WTC11 (cell line): ENCODE data around the gene KIRREL3. TPM values are rescaled to one million over a fixed set of nuclear protein-coding genes. Genes with fewer than 3 reads are reported as not detected.

Experiments used
- CREM ChIP-seq: sonication (generic); formaldehyde crosslinking; IDR thresholded peaks from 2 replicates; pipeline ENCODE4 v1.8.1; 2022; ENCODE audit warnings: mild to moderate bottlenecking, missing genetic modification reagents, moderate library complexity
- EMX1 ChIP-seq: fragments of 250-450 bp; sonication (Bioruptor Pico); IDR thresholded peaks from 2 replicates; pipeline ENCODE4 v1.8.0; 2021; ENCODE audit warnings: mild to moderate bottlenecking
- FOXK1 ChIP-seq: sonication (generic); formaldehyde crosslinking; IDR thresholded peaks from 2 replicates; pipeline ENCODE4 v1.8.0; 2022; ENCODE audit warnings: mild to moderate bottlenecking, moderate library complexity, missing genetic modification reagents
- GABPB1 ChIP-seq: sonication (generic); formaldehyde crosslinking; IDR thresholded peaks from 2 replicates; pipeline ENCODE4 v1.8.1; 2023; ENCODE audit warnings: mild to moderate bottlenecking, missing genetic modification reagents
- PRRX2 ChIP-seq: fragments of 250-450 bp; sonication (Bioruptor Pico); IDR thresholded peaks from 2 replicates; pipeline ENCODE4 v1.8.0; 2021; ENCODE audit warnings: mild to moderate bottlenecking
- SP1 ChIP-seq: sonication (generic); formaldehyde crosslinking; conservative IDR thresholded peaks from 2 replicates; pipeline ENCODE4 v1.8.1; 2022; ENCODE audit warnings: missing genetic modification reagents
- TCF7 ChIP-seq: sonication (generic); formaldehyde crosslinking; IDR thresholded peaks from 2 replicates; pipeline ENCODE4 v1.8.0; 2022; ENCODE audit warnings: mild to moderate bottlenecking, low read depth, missing genetic modification reagents, moderate library complexity
- TEAD4 ChIP-seq: sonication (generic); formaldehyde crosslinking; IDR thresholded peaks from 2 replicates; pipeline ENCODE4 v1.8.0; 2022; ENCODE audit warnings: mild to moderate bottlenecking, missing genetic modification reagents
- ZNF121 ChIP-seq: sonication (generic); formaldehyde crosslinking; IDR thresholded peaks from 2 replicates; pipeline ENCODE4 v1.8.0; 2023; ENCODE audit warnings: missing genetic modification reagents
- ZNF671 ChIP-seq: fragments of 250-450 bp; sonication (Bioruptor Pico); IDR thresholded peaks from 2 replicates; pipeline ENCODE4 v1.8.0; 2021; ENCODE audit warnings: mild to moderate bottlenecking
- total RNA-seq: library from RNA; stranded (reverse); gene quantifications from 3 replicates; pipeline ENCODE4 v1.2.3, GENCODE V29; 2021
- TF ChIP-seq, protein P1 (sequence below): fragments of 250-450 bp; sonication (Bioruptor Pico); IDR thresholded peaks from 2 replicates; pipeline ENCODE4 v1.9.0; 2021; ENCODE audit warnings: mild to moderate bottlenecking, borderline replicate concordance
- TF ChIP-seq, protein P2 (sequence below): sonication (generic); formaldehyde crosslinking; IDR thresholded peaks from 2 replicates; pipeline ENCODE4 v1.8.1; 2022; ENCODE audit warnings: missing genetic modification reagents, borderline replicate concordance
- TF ChIP-seq, protein P3 (sequence below): sonication (generic); formaldehyde crosslinking; IDR thresholded peaks from 2 replicates; pipeline ENCODE4 v1.8.1; 2023; ENCODE audit warnings: mild to moderate bottlenecking, missing genetic modification reagents, borderline replicate concordance
- TF ChIP-seq, protein P4 (sequence below): fragments of 200-600 bp; IDR thresholded peaks from 2 replicates; pipeline ENCODE4 v1.8.0; 2022; ENCODE audit warnings: antibody characterized with exemption
- TF ChIP-seq, protein P5 (sequence below): sonication (generic); formaldehyde crosslinking; IDR thresholded peaks from 2 replicates; pipeline ENCODE4 v1.8.1; 2023; ENCODE audit warnings: mild to moderate bottlenecking, missing genetic modification reagents
- TF ChIP-seq, protein P6 (sequence below): sonication (generic); formaldehyde crosslinking; IDR thresholded peaks from 2 replicates; pipeline ENCODE4 v1.8.1; 2023; ENCODE audit warnings: mild to moderate bottlenecking, moderate library complexity, missing genetic modification reagents

KIRREL3 gene
- total RNA-seq, 1 experiment from 2014 or later, result 0.59 TPM

DNA sequence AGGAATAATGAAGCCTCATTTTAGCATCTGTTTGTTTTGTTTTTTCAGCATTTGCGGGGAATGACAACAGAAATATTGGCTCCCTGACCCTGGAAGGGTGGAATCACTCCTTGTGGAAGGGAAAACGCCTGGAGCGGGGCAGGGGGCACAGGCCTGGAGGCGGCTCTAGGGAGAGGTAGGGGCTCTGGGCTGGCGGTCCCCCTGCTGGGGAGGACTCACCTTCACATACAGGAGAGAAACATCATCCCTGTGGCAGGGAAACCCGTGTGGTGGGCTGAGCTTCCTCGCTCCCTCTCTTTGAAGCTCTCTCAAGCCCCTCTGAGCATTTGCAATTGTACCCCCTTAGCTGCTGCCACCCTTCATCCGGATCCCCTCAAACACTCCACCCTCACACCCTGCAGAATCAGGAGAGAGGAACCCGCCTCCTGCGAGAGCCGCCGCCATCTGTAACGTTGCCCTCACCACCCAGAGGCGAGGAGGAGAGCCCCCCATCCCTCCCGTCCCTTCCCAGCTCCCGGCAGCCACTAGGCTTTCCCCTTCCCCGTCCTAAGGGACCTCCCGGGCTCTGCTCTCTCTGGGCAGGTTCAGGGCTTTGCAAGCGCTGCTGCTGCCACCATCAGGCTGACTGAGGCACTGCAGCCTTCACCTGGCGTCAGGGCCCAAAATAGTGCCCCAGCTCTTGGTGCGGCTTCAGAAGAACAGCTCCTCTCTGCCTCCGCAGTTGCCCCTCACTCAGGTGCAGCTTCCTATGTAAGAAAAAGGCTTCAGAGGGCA is 10.4 kb downstream of the KIRREL3 start (continued):
- no peak for TF ChIP-seq PRRX2 (CRISPR knock-in tag)
- peak; percentile 37; the same call in 1 of the 2 replicates for TF ChIP-seq FOXK1 (CRISPR knock-in tag)
- TF ChIP-seq, protein P1, sequence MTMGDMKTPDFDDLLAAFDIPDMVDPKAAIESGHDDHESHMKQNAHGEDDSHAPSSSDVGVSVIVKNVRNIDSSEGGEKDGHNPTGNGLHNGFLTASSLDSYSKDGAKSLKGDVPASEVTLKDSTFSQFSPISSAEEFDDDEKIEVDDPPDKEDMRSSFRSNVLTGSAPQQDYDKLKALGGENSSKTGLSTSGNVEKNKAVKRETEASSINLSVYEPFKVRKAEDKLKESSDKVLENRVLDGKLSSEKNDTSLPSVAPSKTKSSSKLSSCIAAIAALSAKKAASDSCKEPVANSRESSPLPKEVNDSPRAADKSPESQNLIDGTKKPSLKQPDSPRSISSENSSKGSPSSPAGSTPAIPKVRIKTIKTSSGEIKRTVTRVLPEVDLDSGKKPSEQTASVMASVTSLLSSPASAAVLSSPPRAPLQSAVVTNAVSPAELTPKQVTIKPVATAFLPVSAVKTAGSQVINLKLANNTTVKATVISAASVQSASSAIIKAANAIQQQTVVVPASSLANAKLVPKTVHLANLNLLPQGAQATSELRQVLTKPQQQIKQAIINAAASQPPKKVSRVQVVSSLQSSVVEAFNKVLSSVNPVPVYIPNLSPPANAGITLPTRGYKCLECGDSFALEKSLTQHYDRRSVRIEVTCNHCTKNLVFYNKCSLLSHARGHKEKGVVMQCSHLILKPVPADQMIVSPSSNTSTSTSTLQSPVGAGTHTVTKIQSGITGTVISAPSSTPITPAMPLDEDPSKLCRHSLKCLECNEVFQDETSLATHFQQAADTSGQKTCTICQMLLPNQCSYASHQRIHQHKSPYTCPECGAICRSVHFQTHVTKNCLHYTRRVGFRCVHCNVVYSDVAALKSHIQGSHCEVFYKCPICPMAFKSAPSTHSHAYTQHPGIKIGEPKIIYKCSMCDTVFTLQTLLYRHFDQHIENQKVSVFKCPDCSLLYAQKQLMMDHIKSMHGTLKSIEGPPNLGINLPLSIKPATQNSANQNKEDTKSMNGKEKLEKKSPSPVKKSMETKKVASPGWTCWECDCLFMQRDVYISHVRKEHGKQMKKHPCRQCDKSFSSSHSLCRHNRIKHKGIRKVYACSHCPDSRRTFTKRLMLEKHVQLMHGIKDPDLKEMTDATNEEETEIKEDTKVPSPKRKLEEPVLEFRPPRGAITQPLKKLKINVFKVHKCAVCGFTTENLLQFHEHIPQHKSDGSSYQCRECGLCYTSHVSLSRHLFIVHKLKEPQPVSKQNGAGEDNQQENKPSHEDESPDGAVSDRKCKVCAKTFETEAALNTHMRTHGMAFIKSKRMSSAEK (CRISPR knock-in tag), result no peak
- TF ChIP-seq ZNF671 (CRISPR knock-in tag), result no peak
- TF ChIP-seq ZNF121, result no peak
- TF ChIP-seq, protein P2, sequence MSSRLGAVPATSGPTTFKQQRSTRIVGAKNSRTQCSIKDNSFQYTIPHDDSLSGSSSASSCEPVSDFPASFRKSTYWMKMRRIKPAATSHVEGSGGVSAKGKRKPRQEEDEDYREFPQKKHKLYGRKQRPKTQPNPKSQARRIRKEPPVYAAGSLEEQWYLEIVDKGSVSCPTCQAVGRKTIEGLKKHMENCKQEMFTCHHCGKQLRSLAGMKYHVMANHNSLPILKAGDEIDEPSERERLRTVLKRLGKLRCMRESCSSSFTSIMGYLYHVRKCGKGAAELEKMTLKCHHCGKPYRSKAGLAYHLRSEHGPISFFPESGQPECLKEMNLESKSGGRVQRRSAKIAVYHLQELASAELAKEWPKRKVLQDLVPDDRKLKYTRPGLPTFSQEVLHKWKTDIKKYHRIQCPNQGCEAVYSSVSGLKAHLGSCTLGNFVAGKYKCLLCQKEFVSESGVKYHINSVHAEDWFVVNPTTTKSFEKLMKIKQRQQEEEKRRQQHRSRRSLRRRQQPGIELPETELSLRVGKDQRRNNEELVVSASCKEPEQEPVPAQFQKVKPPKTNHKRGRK (CRISPR knock-in tag), result no peak
- no peak for TF ChIP-seq TCF7 (CRISPR knock-in tag)
- TF ChIP-seq, protein P3, sequence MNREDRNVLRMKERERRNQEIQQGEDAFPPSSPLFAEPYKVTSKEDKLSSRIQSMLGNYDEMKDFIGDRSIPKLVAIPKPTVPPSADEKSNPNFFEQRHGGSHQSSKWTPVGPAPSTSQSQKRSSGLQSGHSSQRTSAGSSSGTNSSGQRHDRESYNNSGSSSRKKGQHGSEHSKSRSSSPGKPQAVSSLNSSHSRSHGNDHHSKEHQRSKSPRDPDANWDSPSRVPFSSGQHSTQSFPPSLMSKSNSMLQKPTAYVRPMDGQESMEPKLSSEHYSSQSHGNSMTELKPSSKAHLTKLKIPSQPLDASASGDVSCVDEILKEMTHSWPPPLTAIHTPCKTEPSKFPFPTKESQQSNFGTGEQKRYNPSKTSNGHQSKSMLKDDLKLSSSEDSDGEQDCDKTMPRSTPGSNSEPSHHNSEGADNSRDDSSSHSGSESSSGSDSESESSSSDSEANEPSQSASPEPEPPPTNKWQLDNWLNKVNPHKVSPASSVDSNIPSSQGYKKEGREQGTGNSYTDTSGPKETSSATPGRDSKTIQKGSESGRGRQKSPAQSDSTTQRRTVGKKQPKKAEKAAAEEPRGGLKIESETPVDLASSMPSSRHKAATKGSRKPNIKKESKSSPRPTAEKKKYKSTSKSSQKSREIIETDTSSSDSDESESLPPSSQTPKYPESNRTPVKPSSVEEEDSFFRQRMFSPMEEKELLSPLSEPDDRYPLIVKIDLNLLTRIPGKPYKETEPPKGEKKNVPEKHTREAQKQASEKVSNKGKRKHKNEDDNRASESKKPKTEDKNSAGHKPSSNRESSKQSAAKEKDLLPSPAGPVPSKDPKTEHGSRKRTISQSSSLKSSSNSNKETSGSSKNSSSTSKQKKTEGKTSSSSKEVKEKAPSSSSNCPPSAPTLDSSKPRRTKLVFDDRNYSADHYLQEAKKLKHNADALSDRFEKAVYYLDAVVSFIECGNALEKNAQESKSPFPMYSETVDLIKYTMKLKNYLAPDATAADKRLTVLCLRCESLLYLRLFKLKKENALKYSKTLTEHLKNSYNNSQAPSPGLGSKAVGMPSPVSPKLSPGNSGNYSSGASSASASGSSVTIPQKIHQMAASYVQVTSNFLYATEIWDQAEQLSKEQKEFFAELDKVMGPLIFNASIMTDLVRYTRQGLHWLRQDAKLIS (CRISPR knock-in tag), result no peak
- TF ChIP-seq SP1 (CRISPR knock-in tag), result 0 out of 2 replicates have a peak, but pooled peaks have one; percentile 25
- no peak for TF ChIP-seq GABPB1 (CRISPR knock-in tag)
- no peak for TF ChIP-seq CREM (CRISPR knock-in tag)
- TF ChIP-seq, protein P4, sequence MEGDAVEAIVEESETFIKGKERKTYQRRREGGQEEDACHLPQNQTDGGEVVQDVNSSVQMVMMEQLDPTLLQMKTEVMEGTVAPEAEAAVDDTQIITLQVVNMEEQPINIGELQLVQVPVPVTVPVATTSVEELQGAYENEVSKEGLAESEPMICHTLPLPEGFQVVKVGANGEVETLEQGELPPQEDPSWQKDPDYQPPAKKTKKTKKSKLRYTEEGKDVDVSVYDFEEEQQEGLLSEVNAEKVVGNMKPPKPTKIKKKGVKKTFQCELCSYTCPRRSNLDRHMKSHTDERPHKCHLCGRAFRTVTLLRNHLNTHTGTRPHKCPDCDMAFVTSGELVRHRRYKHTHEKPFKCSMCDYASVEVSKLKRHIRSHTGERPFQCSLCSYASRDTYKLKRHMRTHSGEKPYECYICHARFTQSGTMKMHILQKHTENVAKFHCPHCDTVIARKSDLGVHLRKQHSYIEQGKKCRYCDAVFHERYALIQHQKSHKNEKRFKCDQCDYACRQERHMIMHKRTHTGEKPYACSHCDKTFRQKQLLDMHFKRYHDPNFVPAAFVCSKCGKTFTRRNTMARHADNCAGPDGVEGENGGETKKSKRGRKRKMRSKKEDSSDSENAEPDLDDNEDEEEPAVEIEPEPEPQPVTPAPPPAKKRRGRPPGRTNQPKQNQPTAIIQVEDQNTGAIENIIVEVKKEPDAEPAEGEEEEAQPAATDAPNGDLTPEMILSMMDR, result peak; percentile 92
- TF ChIP-seq EMX1 (CRISPR knock-in tag), result no peak
- TF ChIP-seq, protein P5, sequence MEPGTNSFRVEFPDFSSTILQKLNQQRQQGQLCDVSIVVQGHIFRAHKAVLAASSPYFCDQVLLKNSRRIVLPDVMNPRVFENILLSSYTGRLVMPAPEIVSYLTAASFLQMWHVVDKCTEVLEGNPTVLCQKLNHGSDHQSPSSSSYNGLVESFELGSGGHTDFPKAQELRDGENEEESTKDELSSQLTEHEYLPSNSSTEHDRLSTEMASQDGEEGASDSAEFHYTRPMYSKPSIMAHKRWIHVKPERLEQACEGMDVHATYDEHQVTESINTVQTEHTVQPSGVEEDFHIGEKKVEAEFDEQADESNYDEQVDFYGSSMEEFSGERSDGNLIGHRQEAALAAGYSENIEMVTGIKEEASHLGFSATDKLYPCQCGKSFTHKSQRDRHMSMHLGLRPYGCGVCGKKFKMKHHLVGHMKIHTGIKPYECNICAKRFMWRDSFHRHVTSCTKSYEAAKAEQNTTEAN (CRISPR knock-in tag), result no peak
- TF ChIP-seq, protein P6, sequence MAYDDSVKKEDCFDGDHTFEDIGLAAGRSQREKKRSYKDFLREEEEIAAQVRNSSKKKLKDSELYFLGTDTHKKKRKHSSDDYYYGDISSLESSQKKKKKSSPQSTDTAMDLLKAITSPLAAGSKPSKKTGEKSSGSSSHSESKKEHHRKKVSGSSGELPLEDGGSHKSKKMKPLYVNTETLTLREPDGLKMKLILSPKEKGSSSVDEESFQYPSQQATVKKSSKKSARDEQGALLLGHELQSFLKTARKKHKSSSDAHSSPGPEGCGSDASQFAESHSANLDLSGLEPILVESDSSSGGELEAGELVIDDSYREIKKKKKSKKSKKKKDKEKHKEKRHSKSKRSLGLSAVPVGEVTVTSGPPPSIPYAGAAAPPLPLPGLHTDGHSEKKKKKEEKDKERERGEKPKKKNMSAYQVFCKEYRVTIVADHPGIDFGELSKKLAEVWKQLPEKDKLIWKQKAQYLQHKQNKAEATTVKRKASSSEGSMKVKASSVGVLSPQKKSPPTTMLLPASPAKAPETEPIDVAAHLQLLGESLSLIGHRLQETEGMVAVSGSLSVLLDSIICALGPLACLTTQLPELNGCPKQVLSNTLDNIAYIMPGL, result no peak
- TF ChIP-seq TEAD4 (CRISPR knock-in tag), result no peak
